T1000 (cell line): Measurements from ENCODE around the gene DNHD1.

Experiments used
- DNase-seq: peaks from one replicate; lab custom pipeline; 2025; ENCODE audit warnings: mixed read lengths; lab: John Stamatoyannopoulos, UW

The DNHD1 gene

DNA sequence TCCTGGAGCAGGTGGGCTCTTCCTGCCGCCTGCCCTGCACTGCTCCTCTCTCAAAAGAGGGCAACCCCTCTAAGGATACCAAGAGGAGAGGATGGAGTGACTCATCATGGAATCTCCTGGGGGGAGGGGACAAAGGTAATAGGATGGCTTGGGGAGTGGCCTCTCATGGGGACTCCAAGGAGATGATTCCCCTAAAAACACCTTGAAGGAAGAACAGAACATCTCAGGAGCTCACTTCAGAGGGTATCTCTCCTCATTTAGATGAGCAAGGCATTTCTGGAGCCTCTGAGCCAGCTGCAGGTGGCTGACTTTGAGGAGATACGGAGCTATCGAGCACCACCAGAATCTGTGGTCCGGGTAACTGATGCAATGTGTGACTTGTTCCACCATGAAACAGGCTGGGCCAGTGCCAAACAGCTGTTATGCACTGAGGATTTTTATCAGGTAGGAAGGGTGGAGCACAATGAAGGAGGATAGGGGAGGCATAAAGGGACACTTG is 66.1 kb downstream of the DNHD1 start:
- DNase-seq: no peak

GRCh38 chr11:6563667-6564066 is 66.6 kb downstream of the DNHD1 start:
- DNase-seq: no peak

- no peak for DNase-seq
Observed at GRCh38 chr11:6565325-6565724, 68.2 kb downstream of the DNHD1 start.

GRCh38 chr11:6565988-6566703 is 69.1 kb downstream of the DNHD1 start:
- DNase-seq: no peak

DNA sequence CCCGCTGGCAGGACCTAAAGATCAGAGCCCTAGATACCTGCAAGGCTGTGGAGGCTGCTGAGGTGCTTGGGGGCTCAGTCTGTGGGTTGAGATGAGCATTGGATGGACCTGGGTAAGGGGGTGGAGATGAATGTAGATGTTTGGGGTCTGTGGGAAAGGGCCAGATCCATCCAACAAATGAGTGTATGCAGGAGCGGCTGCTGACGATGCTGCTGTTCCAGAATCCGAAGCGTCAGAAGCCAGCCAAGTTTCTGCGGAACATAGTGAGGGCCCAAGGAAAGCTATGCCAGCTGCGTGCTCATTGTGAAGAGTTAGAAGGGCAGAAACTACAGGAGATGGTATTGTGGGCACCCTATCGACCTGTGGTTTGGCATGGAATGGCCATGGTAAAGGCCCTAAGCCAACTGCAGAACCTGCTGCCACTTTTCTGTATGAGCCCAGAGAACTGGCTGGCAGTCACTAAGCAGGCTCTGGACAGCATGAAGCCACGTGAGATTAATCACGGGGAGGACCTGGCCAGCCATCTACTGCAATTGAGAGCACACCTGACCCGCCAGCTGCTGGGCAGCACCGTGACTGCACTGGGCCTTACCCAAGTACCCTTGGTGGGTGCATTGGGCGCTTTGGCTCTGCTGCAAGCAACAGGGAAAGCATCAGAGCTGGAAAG is 69.8 kb downstream of the DNHD1 start:
- no peak for DNase-seq

DNA sequence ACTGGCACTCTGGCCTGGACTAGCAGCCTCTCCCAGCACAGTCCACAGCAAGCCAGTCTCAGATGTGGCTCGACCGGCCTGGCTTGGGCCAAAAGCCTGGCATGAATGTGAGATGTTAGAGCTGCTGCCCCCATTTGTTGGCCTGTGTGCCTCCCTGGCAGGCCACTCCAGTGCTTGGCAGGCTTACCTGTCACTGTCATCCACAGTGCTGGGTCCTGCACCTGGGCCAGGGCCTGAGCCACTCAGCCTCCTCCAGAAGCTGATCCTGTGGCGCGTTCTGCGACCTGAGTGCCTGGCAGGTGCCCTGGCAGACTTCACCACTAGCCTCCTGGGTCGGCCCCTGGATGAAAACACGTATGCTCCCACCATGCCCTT is 70.3 kb downstream of the DNHD1 start:
- no peak for DNase-seq

DNA sequence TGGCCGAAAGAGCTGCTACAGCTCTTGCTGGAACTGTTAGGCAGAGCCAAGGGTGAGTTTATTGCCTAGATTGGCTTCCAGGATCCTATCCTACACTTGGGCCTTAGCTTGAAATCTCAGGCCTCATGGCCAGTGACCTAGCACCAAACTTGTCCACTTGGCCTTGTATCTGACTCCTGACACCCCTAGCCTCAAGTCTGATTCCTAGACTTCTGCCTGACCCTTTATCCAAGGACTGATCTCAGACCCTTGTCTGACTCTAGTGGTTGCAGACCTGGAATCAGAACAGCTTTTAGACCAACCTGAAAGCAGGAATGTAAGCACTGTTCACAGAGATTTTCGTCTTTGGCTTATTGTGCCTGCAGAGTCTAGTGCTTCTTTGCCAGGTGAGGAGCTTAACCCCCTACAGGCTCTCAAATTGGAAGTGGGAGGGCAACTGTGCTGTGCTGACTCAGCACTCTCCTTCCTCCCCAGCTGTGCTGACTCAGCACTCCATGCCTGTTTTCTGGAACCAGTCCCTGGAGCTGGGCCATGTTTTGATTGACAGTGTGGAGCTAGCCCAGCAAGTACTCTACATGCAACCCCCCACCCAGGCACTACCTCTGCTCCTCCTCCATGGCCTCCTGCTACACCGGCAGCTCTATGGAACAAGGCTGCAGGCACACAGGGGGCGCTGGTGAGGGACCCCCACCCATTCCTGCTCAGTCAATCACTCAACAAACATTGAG is 71.3 kb downstream of the DNHD1 start:
- DNase-seq: no peak

DNA sequence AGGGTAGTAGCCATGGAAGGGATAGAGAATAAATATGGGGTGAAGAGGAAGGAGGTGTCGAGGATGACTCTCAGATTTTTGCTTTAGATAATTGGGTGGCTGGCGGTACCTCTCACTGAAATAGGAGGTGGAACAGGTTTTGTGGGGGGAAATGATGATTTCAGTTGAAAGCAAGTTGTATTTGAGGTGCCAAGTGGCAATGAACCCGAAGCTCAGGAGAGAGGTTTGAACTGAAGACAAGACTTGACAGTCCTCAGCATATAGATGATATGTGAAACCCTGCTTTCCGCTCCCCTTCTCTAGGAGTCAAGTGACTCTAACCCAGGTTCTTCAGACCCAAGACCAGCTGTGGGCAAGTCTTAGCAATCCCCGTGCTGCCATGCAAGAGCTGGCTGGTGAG is 72.6 kb downstream of the DNHD1 start:
- DNase-seq: no peak

- DNase-seq: no peak
Observed at GRCh38 chr11:6570691-6571427, 73.8 kb downstream of the DNHD1 start.

GRCh38 chr11:6571434-6572008 is 74.4 kb downstream of the DNHD1 start:
- no peak for DNase-seq

DNA sequence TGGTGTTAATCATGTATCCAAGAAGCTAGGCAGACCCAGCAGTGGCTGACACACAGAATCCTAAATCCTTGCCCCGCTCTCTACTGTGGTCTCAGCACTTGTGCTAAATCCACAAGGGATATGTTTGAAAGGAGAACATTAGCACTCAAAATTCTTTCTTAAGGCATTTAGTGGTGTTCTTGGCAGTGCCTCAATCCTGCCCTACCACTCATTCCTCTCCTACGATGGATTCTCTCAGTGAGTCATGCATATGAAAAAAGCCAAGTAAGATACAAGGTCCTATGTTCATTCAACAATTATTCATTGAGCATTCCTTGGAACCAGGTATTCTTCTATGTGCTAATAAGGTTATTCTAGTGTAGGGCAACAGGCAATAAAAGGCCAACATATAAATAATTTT is 75.1 kb downstream of the DNHD1 start:
- no peak for DNase-seq

GRCh38 chr11:6574816-6575715 is 78.0 kb downstream of the DNHD1 start:
- no peak for DNase-seq

GRCh38 chr11:6576471-6577373 is 79.6 kb downstream of the DNHD1 start:
- no peak for DNase-seq

DNA sequence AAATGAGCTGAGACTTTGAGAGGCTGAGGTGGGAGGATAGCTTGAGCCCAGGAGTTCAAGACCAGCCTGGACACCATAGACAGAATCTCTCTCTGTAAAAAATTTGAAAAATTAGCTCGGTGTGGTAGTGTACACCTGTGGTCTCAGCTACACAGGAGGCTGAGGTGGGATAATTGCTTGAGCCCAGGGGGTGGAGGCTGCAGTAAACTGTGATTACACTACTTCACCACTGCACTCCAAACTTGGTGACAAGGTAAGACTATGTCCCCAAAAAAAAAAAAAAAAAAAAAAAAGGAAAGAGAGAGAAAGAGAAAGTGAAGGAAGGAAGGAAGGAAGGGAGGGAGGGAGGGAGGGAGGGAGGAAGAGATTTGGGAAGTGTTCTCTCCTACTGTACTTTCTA is 81.1 kb downstream of the DNHD1 start:
- no peak for DNase-seq

DNA sequence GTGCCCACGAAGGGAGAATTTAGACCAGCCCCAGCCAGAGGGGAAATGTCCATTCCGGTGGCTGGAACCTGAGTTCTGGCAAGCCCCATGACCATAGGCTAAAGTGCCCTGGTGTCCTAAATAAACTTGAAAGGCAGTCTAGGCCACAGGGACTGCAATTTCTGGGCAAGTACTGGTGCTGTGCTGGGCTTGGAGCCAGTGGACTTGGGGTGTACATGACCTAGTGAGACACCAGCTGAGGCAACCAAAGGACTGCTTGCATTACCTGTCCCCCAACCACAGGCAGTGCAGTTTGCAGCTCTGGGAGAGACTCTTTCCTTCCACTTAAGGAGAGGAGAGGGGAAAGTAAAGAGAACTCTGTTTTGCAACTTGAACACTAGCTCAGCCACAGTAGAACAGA is 82.6 kb downstream of the DNHD1 start:
- DNase-seq: no peak

- DNase-seq: no peak
Observed at GRCh38 chr11:6583584-6583983, 86.5 kb downstream of the DNHD1 start.

GRCh38 chr11:6584528-6584927 is 87.4 kb downstream of the DNHD1 start:
- DNase-seq: no peak

DNA sequence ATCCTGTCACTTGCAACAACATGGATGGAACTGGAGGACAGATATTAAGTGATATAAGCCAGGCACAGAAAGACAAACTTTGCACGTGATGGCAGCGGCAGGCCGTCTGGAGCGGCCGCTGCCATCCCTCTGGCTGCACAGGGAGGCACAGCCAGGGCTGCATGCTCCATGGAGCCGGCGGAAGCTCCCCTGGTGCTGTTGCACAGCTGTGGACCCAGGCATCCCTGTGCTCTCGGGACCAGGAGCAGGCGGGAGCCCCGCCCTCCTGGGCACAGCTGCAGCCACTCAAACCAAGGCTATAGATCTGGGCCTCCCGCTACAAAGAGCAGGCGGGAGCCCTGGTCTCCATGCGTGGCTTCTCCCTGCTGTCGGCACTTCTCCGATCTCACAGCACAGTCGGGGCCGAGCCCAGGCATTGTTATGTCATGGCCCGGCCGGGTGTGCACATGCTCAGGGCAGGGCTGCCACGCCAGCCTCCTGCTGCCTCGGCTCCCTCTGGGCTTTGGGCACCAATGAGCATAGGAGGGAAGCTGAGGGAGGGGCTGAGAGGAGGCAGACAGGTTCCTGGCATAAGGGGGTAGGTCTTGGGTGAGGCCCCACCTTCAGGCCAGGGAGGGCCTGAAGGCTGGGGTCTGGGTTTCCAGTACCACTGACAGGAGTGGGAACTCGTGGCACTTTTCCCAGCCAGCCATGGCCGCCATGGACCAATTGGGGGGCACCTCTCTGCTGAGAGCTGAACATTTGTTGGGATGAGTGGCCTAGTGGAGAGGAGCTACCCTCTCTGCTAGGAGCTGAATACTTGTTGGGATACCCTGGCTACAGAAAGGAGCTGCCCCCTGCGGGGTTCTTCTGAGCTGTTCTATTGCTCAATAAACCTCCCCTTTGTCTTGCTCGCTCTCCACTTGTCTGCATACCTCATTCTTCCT is 89.6 kb downstream of the DNHD1 start:
- no peak for DNase-seq
